Suprapubic skin (tissue), 3 donors: ENCODE measurements around the gene OR10D3.

Experiments used
- POLR2AphosphoS5 ChIP-seq, 3 donors: sonication (generic); formaldehyde crosslinking; IDR thresholded peaks; one replicate each; pipeline ENCODE4 v1.6.1; 2017; ENCODE audit warnings: antibody characterized with exemption in 3 of 3
- TF ChIP-seq, protein P1 (sequence below), 2 donors: fragments of 200-600 bp in 1 of 2; fragments of 450-650 bp in 1 of 2; sonication (generic) in 1 of 2; IDR thresholded peaks; one replicate each; pipeline ENCODE4 v1.5.1; 2016 to 2019; ENCODE audit warnings: antibody characterized with exemption in 2 of 2, mild to moderate bottlenecking in 1 of 2, moderate library complexity in 1 of 2

GRCh38 chr11:124168796-124169195 lies 14.3 kb upstream of the OR10D3 start:
- TF ChIP-seq POLR2AphosphoS5 (IDR thresholded peaks at IDR 0.05) = no peak
- TF ChIP-seq, protein P1, sequence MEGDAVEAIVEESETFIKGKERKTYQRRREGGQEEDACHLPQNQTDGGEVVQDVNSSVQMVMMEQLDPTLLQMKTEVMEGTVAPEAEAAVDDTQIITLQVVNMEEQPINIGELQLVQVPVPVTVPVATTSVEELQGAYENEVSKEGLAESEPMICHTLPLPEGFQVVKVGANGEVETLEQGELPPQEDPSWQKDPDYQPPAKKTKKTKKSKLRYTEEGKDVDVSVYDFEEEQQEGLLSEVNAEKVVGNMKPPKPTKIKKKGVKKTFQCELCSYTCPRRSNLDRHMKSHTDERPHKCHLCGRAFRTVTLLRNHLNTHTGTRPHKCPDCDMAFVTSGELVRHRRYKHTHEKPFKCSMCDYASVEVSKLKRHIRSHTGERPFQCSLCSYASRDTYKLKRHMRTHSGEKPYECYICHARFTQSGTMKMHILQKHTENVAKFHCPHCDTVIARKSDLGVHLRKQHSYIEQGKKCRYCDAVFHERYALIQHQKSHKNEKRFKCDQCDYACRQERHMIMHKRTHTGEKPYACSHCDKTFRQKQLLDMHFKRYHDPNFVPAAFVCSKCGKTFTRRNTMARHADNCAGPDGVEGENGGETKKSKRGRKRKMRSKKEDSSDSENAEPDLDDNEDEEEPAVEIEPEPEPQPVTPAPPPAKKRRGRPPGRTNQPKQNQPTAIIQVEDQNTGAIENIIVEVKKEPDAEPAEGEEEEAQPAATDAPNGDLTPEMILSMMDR (IDR thresholded peaks at IDR 0.05) = no peak
